GM20431 (cell line): ENCODE results near the gene ATP6V1C2.

Experiments used
- in situ Hi-C: fragments of 300-500 bp; cut with MseI, MboI; formaldehyde crosslinking; loops from one replicate; pipeline ENCODE4 v1.15.0; 2020; ENCODE audit warnings: low sequenced_read_pairs; ENCODE audit not compliant: unreplicated experiment

ATP6V1C2 gene

GRCh38 chr2:10722252-10722825 lies 909 bp downstream of the ATP6V1C2 start:
- in situ Hi-C loops = no loop called here

- in situ Hi-C loops = no loop called here
Measured at GRCh38 chr2:10732924-10733565, 11.6 kb downstream of the ATP6V1C2 start.

GRCh38 chr2:10733566-10733925 lies 12.1 kb downstream of the ATP6V1C2 start:
- in situ Hi-C loops = no loop called here

DNA sequence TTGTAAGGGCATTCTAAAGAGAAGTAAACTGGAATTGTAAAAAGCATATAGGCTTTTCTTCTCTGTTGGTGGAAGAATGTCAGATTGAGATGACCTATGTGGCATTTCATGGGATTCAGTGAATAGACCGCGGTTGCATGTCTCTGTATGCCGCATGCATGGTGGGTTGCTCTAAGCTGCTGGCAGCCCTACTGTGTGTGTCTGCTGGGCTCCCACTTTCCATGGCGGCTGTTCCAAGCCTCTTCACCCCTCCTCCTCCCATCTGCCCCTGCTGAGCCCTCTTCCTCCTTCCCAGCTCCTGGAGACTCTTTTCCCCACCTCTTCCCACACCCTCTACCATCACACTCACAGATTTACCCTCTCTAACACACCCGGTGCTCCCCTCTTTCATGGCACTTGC lies 12.6 kb downstream of the ATP6V1C2 start:
- in situ Hi-C loops = no loop called here

DNA sequence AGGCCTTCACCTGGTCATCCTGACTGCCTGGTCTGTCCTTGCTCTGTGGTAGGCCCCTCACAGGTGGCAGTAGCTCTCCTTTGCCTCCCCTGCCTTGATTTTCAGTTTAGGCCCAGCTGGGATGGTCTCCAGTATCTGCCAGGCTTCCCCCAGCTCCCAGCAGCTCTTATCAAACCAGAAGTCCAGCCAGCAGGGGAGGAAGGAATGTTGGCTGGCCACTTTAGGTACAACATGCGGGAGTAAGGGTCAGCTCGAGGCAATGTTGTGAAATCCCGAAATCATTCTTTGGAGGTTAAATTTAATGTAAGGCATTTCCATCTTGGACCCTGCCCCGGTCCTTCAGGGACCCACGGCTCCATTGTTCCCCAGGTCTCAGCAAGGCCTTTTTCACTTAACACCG lies 16.8 kb downstream of the ATP6V1C2 start:
- in situ Hi-C loops = no loop called here

- in situ Hi-C loops = no loop called here
Measured at GRCh38 chr2:10740226-10740625, 18.8 kb downstream of the ATP6V1C2 start.

DNA sequence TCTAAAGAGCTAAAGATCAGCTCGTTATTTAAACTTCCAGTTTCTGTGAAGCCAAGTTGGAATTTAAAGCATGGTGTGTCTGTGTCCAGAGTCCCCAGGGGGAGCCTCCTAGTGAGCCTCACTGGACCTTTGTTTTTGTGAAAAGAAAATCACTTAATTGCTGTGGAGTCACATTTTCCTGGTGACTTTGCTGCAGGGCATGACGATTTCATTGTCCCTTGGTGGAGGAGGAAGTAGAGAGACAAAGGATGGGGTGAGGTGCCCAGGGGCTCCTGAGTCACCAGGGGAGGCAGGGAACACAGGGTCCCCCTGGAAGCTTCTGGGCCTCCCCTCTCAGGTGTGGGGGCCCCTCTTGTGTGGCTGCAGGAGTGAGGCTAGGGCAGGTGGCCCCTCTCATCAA lies 19.7 kb downstream of the ATP6V1C2 start:
- in situ Hi-C loops = no loop called here

- in situ Hi-C loops = no loop called here
Measured at GRCh38 chr2:10742666-10743065, 21.2 kb downstream of the ATP6V1C2 start.

GRCh38 chr2:10750610-10751009 lies 29.2 kb downstream of the ATP6V1C2 start:
- in situ Hi-C loops = no loop called here

- in situ Hi-C loops = no loop called here
Measured at GRCh38 chr2:10752236-10752635, 30.8 kb downstream of the ATP6V1C2 start.

- in situ Hi-C loops = no loop called here
Measured at GRCh38 chr2:10753156-10753555, 31.7 kb downstream of the ATP6V1C2 start.

DNA sequence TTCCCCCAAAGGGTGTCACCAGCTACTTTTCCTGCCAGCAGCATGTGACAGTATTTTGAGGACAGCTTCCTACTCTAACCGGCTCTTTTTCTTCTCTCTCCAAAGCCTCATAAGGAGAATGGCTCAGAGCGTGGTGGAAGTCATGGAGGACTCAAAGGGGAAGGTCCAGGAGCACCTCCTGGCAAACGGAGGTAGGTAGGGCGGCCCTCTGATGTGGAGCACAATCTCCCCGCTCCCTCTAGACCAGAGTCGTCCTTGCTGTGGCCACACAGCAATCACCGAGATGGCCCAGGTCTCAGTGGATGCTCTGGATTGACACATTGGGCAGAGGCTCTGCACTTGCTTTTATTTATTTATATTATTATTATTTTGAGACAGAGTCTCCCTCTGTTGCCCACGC lies 32.4 kb downstream of the ATP6V1C2 start:
- in situ Hi-C loops = no loop called here

GRCh38 chr2:10755621-10756020 lies 34.2 kb downstream of the ATP6V1C2 start:
- in situ Hi-C loops = no loop called here

DNA sequence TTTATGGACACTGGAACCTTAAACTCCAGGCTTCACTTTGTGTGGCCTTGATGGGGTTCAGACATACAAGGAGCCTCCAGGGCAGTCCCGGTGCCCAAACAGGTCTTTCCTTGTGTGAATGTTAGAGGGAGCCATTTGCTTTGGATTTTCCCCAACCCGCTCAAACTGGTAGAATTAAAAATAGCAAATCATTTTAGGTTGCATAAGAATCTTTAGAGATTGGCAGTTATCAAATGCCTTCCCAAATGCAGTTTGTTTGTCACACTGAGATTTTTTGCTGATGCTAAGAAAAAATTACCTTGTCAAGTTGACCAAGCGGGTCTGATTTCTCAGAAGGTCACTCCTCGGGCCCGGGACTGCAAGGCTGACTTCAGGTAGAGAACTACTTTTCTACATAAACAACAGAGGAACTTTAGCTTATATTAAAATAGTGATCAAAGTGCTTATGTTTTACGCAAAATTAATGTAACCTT lies 36.4 kb downstream of the ATP6V1C2 start:
- in situ Hi-C loops = no loop called here

- in situ Hi-C loops = no loop called here
Measured at GRCh38 chr2:10759151-10759714, 37.8 kb downstream of the ATP6V1C2 start.

- in situ Hi-C loops = no loop called here
Measured at GRCh38 chr2:10760794-10761504, 39.5 kb downstream of the ATP6V1C2 start.

- in situ Hi-C loops = no loop called here
Measured at GRCh38 chr2:10761591-10761990, 40.2 kb downstream of the ATP6V1C2 start.

DNA sequence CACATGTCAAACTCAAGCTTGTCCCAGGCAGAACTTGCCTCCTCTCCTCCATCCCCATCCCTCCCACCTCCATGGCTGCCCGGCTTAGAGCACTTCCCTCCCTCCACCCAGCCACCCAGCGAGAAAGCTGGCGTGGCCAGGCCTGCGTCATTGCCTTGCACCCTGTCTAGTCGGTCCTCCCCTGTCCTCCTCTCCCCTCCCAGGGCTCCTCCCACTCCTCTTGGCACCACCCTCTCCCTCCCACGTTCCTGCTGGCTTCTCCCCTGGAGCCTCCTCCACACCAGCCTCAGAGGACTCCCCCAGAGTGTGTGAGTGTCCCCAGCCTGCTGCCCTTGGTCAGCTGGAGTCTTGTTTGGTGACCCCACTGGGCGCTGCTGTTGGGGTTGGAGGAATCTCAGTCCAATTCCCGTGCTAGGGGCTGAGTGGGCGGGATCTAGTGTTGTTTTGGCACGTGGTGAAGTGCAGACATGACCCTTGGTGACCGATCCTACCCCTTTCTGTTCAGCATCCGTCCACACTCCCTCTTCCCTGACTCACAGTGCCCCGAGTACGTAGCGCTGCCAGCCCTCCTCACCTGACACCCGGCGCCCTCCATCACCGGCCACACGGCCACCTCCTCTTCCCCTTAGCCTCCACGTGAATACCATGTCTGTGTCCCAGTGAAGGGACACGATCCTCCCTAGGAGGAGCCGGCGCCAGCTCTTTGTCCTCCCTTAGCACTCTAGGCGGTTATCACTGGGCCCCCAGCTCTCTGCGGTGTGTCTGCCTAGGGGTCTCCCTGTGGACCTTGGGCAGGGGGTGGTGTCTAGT lies 41.4 kb downstream of the ATP6V1C2 start:
- in situ Hi-C loops = no loop called here

DNA sequence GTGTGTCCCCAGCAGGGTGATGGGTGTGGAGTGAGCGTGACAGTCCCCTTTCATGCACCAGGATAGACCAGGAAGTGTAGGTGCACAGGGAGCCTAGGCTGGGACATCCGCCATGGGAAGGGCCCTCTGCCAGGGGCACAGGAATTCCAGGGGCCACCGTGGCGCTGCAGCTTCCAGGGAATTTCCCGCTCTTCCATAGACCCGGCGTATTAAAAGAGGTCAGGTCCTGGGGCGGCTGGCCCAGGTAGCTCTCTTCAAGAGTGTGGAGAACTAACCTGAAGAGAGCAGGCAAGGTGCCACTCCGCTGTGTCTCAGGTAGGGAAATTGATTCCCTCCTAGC lies 42.0 kb downstream of the ATP6V1C2 start:
- in situ Hi-C loops = no loop called here

DNA sequence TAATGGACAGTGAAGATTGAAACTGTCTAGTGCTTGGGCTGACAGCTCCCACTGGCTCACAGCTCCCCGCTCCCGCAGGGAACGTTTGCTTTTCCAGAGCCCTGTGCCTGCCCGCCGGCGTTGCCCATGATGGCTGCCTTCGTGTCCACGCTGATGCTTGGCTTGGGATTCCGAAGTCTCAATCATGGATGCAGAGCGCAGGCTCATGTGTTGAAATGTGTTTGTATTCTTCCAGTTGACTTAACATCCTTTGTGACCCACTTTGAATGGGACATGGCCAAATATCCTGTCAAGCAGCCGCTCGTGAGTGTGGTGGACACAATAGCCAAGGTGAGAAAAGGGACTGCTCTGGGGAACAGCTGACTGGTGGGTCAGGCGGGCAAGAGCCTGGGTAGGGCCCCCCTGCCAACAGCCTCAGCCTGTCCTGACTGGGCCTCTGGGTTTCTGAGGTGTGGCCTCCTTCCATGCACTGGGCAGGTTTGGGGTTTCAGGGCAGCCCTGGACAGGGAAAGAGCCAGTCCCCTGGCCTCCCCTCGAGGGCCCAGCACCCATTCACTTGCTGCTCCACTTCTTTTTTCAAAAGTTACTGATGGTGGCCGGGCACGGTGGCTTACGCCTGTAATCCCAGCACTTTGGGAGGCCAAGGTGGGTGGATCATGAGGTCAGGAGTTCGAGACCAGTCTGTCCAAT lies 42.8 kb downstream of the ATP6V1C2 start:
- in situ Hi-C loops = no loop called here
